Right ventricle myocardium superior (tissue), 1 donor: ENCODE data around the gene ZGRF1. TPM values are rescaled to one million over a fixed set of nuclear protein-coding genes. Genes with fewer than 3 reads are reported as not detected.
"Not testable (repeated sequence)": the region's sequence is repeated elsewhere in the genome, so short reads cannot be mapped to it uniquely, and the experiment has no call there.

Experiments used
- ATAC-seq: fragments of 200-7000 bp; cut with Tn5 transposase; one replicate; pipeline ENCODE4 v1.9.1; 2020; ENCODE audit warnings: mild to moderate bottlenecking; ENCODE audit not compliant: poor library complexity
- DNase-seq: peaks from one replicate; pipeline ENCODE4 v3.0.0-alpha.2; 2020
- intact Hi-C: fragments of 100-400 bp; cut with DNase I; formaldehyde crosslinking; loops from one replicate; pipeline ENCODE4 v1.11.2; 2022
- long read RNA-seq: library from polyadenylated mRNA; unstranded; transcript quantifications from one replicate; pipeline ENCODE4 v2.0.0, GENCODE V29; 2021
- total RNA-seq: library from RNA; stranded (reverse); fragmentation: NEBNext Ultra II Directional; extraction: Animal tissue kit (Norgen Biotek cat#: 25700); gene quantifications from one replicate; pipeline ENCODE4 v1.2.1, GENCODE V29; 2021
- donor health status: DM: no; HTN: yes; CAD: no; lungs with severe emphysema.

ZGRF1 gene, protein sequence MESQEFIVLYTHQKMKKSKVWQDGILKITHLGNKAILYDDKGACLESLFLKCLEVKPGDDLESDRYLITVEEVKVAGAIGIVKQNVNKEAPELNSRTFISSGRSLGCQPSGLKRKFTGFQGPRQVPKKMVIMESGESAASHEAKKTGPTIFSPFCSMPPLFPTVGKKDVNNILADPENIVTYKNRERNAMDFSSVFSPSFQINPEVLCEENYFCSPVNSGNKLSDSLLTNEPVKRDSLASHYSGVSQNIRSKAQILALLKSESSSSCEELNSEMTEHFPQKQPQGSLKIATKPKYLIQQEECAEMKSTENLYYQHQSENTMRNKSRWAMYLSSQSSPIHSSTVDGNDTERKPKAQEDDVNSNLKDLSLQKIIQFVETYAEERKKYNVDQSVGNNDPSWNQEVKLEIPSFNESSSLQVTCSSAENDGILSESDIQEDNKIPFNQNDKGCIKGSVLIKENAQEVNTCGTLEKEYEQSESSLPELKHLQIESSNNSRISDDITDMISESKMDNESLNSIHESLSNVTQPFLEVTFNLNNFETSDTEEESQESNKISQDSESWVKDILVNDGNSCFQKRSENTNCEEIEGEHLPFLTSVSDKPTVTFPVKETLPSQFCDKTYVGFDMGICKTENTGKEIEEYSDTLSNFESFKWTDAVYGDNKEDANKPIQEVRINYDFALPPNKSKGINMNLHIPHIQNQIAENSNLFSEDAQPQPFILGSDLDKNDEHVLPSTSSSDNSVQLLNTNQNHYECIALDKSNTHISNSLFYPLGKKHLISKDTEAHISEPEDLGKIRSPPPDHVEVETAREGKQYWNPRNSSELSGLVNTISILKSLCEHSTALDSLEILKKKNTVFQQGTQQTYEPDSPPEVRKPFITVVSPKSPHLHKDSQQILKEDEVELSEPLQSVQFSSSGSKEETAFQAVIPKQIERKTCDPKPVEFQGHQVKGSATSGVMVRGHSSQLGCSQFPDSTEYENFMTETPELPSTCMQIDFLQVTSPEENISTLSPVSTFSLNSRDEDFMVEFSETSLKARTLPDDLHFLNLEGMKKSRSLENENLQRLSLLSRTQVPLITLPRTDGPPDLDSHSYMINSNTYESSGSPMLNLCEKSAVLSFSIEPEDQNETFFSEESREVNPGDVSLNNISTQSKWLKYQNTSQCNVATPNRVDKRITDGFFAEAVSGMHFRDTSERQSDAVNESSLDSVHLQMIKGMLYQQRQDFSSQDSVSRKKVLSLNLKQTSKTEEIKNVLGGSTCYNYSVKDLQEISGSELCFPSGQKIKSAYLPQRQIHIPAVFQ (N-terminal part only)
- total RNA-seq, result 1.7 TPM
- long read RNA-seq, result 0 reads

DNA sequence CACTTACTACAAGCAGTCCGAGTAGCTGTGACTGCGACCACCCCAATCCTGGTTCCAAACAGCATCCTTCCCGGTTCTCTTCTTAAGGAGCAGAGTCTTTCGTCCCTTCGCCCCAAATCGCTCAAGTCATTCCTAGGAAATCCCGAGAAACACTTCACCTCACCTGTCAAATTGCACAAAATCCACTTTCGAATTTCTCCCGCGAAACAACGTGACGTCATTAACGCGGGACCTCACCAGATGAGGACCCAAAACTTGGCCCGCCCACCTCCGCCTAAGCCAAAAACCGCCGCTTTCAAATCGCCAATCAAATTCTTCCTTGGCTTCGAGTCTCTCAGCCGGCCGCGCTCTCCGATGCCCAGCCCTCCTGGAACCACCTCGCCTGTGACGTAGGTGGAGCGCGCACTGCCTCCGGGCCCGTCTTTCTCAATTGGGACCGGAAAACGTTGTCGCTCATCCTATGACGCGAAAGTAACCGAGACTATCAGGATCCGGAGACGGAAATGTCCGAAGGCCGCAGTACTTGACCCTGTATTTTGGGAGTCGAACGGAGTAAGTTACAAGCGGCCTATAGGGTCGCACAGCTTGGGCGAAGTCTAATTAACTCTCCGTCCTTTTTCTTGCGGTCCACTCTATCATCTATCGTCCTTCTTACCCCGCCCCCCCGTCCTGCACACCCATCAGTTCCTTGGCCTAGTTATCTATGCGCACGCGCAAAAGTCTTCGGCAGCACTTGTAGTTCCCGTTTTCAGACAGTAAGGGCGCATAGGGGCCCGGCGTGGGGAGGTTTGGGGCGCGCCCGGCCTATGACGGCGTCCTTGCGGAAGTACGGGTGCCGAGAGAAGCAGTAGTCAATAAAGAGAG lies at the start of gene ZGRF1, which contains the start of gene LARP7:
Gene ZGRF1, minus strand, starts transcription at position 222 of the 864 bp plus-strand sequence. CDS start 3,733 bp downstream, outside the sequence.
Gene LARP7, plus strand, starts transcription at position 456 of the 864 bp plus-strand sequence. CDS start 7,527 bp downstream, outside the sequence.
- intact Hi-C loops, result loop anchor here (5.0 kb wide), 1 partner anchor 300 kb away; no protein-coding TSS in a partner anchor
- DNase-seq, result peak; percentile 99
- ATAC-seq, result peak; percentile 97

DNA sequence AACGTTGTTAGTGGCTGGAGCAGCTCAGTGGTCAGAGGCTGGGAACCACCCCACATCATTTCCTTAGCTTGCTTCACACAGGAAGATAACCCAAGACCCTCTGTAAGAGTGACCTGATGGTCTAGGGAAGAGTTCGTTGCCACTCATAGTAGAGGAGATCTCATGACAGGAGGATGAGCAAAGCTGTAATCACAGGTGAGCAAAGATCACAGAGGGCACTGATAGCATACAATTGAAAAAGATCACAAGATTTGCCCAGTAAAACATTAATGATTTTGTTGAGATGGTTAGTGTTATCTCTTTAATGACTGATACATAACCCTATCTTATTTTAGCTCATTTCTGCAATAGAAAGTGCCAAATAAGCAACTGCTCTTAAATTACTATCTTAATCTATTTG lies 44.3 kb upstream of the ZGRF1 start:
- DNase-seq (no peak), ATAC-seq (no peak)
- intact Hi-C loops, result no loop called here

DNA sequence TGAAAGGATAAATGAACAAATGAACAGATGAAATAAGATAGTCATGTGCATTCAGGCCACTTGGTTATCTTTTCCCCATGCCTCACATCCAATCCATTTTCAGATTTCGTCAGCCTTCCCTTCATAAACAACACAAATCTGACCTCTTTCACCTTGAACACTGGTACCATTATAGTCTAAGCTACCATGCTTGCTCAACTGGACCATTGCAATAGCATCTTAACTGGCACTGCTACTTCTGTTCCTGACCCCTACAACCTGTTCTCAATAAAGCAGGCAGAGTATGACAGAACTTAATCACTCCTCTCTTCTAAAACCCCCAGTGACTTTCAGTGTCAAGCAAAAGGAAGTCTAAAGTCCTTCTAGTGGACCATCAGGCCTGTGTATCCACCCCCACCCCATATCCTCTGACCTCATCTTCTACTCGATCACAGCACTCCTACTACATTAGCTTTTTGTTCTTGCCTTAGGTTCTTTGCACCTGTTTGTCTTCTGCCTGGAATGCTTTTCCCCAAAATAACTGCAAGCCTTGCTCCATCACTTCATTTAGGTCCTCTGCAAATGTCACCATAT lies 40.9 kb upstream of the ZGRF1 start:
- intact Hi-C loops, result no loop called here
- DNase-seq, result no peak
- no peak for ATAC-seq

DNA sequence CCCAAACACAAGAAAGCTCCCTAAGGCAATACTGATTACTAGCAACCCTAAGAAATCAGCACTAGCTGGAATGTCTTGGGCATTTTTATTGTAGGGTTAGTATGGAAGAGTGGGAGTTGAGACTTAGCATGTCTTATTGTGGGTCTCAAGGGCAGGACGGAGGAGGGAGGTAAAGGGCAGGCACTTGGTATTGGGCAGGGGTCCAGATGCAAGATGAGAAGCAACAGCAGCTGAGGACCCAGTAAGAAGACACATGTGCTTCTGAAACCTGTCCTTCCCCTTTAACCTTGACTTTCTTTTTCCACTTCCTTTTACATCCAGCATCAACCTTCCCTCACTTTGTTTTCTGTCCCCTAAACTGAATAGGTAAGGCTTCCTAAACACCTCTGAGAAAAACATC lies 37.7 kb upstream of the ZGRF1 start:
- DNase-seq, result no peak
- no peak for ATAC-seq
- intact Hi-C loops, result no loop called here

DNA sequence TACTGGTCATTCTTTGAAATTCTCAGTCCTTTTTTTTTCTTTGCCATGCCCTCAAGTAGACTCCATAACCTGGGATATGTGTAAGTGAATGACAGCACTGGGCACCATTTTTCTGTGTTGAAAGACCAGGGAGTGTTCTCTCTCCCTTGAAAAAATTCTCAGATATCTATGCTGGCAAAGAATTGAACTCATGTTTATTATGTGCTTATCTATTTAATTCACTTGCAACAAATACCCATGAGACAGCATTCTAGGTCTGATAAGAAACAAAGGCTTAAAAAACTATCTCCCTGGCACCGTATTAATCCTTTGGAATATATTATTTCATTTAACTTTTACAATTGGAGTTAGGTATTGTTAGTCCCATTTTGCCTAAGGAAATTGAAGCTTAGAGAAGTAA lies 37.0 kb upstream of the ZGRF1 start:
- ATAC-seq (no peak), DNase-seq (no peak)
- intact Hi-C loops, result no loop called here

DNA sequence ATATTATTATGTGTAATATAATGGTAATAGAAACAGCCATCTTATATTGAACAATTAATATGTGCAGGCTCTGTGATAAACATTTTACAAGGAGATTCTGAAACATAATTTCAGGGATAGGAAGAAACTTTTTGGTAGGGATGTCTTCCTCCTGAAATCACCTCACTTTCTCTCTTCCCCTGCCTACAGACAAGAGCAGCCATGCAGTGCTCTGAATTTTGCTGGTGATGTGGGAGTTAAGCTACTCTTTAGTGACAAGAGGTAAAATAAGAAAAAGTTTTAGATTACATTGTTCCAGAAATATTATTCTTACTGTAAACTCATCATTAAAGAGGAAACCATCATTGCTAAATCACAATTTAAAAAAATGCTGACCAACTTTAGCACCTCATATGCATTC lies 36.4 kb upstream of the ZGRF1 start:
- DNase-seq, result no peak
- intact Hi-C loops, result no loop called here
- ATAC-seq, result no peak

DNA sequence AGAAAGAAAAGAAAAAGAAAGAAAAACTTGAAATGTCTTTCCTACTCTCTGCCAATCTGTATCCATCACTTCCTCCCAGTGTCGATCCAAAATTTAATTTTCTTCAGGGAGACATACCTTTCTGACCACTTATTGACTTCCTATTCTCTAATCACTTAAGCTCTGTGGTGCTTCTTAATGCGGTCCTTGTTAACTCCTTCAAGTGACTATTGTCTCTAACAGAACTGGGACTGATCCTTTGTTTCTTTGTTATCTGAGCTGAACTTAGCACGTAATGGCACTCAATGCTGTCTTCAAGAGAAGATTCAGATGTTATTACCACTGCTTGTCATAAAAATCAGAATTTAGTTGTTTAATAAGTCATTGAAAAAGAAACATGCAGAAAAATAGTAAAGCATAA lies 31.4 kb upstream of the ZGRF1 start:
- intact Hi-C loops, result no loop called here
- no peak for DNase-seq
- no peak for ATAC-seq

DNA sequence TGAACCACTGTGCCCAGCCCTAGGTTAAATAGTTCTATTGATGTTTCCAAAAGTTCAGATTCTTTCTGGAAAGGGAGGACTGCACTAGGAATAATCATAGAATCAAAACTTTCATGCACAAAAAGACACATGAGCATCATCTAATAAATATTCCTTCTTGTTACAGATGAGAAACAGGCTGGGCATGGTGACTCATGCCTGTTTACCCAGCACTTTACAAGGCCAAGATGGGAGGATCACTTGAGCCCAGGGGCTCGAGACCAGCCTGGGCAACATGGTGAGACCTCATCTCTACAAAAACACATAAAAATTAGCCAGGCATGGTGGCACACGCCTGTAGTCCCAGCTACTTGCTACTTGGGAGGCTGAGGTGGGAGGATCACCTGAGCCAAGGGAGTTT lies 27.9 kb upstream of the ZGRF1 start:
- ATAC-seq, result no peak
- no peak for DNase-seq
- intact Hi-C loops, result no loop called here

DNA sequence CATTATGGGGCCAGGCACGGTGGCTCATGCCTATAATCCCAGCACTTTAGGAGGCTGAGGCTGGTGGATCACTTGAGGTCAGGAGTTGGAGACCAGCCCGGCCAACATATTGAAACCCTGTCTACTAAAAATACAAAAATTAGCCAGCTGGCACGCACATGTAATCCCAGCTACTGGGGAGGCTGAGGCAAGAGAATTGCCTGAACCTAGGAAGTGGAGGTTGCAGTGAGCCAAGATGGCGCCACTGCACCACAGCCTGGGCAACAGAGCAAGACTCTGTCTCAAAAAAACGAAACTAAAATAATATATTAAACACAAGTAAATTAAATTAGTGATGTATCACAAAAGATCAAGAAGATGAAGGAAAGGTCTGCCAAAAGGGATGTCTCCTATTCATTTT lies 19.4 kb upstream of the ZGRF1 start:
- intact Hi-C loops, ATAC-seq, DNase-seq: not testable (repeated sequence)

DNA sequence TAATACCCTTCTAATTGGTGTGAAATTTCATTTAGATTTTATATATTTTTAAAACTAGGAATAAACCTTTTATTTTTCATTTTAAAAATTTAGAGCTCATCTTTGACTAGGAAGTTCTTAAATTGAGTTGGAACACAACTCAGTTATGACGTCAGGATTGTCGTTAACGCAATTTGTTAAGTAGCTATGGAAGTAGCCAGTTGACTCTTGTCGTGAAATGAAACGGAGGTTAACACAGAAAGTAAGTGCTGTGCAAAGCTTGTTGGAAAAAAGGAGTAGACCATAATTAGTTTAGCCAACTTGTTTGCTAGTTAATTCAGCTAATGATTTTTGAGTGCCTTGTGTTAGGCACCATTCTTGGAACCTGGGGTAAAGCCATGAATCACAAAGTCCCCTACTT lies 18.6 kb upstream of the ZGRF1 start:
- ATAC-seq (no peak), DNase-seq (no peak)
- intact Hi-C loops, result no loop called here

DNA sequence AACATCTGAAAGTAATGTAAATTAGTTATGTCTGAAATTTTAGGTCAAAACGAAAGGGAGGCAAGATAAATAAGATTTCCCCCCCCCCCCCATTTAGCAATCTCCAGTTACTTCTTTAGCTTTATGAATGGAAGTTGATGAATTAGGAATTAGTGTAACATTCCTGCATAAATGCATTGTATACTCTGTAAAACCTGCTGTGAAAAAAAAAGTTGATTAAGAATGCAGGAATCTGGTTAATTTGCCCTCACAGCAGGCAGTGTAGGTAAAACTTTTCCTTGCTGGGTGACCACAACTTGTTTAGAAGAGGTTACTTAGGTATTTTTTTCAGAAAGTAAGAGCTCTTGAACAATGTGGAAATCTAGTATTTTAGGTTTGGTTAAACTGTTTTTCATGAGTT lies 15.5 kb upstream of the ZGRF1 start:
- no peak for DNase-seq
- intact Hi-C loops, result no loop called here
- ATAC-seq, result no peak

DNA sequence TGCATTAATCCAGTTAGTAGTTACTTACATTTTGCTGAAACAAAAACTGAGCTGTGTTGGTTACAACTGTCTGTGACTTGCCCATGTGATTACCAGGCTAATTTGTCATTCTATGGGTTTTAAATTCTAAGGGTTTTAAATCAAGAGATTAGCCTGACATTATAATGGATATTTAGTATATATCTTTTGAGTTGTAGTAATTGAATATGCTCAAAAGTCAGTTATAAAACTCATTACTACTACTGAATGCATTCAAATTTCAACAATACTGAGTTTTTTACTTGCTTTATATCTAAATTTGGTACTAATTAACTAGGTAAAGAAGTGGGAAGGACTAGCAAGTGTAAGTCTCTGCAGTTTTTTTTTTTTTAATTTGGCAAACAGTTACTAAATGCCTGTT lies 14.9 kb upstream of the ZGRF1 start:
- ATAC-seq (no peak), DNase-seq (no peak)
- intact Hi-C loops, result no loop called here

DNA sequence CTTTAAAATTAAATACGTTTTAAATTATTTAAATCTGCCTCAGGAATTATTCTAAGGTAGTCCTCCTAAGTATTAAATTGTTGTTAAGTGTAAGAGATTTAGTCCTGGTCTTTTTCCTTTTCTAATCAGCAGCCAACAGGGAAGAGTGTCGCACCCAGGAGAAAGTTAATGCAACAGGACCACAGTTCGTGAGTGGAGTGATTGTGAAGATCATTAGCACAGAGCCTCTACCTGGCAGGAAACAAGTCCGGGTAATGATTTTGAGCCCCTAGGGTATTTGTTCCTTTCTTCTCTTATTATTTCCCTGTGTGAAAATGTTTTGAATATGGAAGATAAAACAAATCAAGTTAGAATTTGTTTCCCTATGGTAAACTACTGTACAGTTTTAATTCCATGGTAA lies 13.6 kb upstream of the ZGRF1 start:
- no peak for ATAC-seq
- no peak for DNase-seq
- intact Hi-C loops, result no loop called here

DNA sequence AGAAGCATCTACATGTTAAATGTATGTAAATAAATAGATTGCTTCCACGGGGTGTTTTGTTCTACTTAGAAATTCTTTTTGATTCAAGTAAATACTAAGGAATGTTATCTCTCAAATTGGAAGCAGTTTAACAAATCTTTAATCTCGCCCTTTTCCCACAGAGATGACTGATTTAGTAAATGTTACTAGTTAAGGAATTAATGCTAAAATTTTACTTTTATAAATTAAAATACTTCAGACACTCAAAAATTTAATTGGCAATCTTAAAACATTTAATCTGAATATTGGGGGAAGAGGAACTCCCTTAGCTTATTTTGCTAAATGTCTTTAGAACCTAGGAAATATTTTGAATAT lies 12.3 kb upstream of the ZGRF1 start:
- intact Hi-C loops, result no loop called here
- no peak for ATAC-seq
- no peak for DNase-seq

DNA sequence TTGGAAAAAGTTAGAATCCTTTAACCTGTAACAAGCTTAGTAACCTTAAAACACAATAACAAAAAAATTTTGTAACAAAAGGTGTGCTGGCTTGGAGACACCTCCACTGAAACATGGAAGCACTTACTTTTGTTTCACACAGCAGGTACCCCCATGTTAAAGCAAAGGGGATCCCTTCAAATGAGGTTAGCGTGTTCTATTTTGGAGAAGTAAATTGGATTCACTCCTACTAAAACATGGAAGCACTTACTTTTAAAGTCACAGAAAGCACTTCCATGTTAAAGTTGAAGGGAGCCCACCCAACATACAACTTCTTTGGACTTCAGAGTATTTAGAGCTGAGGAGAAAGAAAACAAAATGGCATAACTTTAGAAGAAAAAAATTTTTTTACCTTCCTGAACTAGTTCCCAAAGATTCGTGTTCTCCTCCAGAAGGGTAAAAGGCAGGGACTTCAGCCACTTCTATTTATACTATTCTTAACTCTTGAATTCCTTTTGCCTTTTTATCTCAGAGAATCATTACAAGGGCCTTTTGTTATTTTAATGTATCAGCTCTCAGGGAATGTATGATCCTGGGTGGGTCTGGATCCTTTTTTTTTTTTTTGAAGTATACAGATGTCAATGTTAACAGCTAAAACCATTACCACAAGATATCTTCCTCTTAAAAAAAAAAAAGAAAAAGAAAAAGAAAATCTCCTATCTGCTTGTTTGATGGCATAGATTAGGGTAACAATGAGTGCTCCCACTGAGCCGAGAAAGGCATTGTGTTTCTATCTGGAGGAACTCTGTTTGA lies 11.8 kb upstream of the ZGRF1 start:
- ATAC-seq (peak; percentile 15), DNase-seq (no peak)
- intact Hi-C loops, result no loop called here

DNA sequence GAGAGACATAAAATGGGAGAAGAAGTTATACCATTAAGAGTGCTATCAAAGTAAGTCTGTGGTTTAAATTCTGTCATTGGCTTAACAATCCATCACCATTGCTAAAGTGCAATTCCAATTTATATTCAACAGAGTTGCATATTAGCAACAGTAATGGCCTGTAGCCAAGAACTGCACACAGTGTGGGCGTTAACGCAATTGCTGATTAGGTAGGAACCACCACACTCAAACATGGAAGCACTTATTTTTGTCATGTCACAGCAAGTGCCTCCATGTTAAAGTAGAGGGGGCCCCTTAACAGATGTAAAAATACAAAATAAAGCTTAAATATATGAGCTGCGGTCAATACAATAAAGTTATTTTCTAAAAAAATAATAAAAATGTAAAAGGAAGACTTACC lies 11.1 kb upstream of the ZGRF1 start:
- ATAC-seq (no peak), DNase-seq (no peak)
- intact Hi-C loops, result no loop called here
